Dedifferentiated amniotic fluid mesenchymal stem cell (primary cell): ENCODE data around the gene TRIP10.
"Not testable (repeated sequence)": the region's sequence is repeated elsewhere in the genome, so short reads cannot be mapped to it uniquely, and the experiment has no call there.

ENCODE experiments used
- DNase-seq: peaks from one replicate; pipeline ENCODE4 v3.0.0-alpha.2; 2016; ENCODE audit errors: extremely low spot score

TRIP10 gene

DNA sequence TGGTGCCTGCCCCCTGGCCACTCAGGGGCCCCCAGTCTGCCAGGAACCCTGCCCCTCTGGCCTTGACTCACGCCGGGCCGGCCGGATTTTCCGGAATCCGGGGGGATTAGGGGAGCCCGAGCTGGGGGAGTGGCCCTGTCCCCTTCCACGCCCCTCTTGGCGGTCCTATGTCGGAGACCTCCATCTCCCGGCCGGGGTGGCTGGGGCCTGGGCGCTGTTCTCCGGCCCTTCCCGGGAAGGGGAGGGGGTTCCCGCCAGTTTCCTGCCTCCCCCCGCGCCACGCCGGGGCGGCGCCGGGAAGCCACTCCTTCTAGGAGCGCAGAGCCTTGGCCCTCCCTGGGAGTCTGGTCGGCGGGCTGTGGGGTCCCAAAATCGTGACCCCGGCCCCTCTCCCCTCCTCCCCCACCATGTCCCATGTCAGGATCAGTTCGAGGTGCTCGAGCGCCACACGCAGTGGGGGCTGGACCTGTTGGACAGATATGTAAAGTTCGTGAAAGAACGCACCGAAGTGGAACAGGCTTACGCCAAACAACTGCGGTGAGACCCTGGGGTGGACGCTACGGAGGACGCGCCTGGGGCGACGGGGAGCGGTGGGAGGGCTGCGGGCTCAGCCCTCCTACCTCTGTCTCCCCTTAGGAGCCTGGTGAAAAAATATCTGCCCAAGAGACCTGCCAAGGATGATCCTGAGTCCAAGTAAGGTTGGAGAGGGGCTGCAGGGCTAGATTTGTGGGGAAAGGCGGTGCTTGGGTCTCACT is 1.3 kb downstream of the TRIP10 start:
- DNase-seq, result no peak

DNA sequence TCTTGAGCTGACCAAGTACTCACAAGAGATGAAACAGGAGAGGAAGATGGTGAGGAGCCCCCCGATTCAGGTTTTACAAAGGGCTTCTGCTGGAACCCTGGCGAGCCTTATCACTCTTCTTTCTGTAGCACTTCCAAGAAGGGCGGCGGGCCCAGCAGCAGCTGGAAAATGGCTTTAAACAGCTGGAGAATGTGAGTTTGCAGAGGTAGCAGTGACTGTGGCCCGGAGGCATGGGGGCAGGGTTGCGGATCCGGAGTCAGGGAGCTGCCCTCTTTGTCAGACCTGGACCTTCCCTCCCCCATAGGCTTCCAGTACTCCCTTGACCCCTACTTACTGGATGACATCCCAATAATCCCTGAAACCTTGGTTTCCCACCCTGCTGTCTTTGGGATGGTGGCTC is 3.6 kb downstream of the TRIP10 start:
- no peak for DNase-seq

DNA sequence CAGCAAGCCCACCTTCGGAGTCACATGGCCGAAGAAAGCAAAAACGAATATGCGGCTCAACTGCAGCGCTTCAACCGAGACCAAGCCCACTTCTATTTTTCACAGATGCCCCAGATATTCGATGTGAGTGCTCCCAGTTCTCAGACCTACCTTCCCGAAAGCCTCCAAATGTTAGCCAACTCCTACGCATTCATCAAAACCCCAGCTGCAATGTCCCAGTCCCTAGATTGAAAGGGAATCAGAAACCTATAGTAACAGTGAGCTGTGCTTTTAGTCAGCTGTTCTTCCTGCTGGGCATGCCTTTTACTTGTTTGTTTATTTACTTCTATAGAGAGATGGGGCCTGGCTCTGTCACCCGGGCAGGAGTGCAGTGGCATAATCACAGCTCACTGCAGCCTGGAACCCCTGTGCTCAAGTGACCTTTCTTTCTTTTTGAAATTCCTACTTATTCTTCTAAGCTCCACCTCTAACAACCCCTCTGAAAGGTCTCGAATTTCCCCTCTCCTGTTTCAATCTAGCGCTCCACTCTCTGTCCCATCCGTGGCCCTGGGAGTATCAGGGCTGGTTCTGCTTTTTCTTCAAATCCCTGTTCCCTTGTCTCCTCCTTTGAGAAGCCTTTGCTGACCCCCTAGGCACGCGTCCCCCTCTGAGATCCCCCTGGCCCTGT is 4.4 kb downstream of the TRIP10 start:
- no peak for DNase-seq

DNA sequence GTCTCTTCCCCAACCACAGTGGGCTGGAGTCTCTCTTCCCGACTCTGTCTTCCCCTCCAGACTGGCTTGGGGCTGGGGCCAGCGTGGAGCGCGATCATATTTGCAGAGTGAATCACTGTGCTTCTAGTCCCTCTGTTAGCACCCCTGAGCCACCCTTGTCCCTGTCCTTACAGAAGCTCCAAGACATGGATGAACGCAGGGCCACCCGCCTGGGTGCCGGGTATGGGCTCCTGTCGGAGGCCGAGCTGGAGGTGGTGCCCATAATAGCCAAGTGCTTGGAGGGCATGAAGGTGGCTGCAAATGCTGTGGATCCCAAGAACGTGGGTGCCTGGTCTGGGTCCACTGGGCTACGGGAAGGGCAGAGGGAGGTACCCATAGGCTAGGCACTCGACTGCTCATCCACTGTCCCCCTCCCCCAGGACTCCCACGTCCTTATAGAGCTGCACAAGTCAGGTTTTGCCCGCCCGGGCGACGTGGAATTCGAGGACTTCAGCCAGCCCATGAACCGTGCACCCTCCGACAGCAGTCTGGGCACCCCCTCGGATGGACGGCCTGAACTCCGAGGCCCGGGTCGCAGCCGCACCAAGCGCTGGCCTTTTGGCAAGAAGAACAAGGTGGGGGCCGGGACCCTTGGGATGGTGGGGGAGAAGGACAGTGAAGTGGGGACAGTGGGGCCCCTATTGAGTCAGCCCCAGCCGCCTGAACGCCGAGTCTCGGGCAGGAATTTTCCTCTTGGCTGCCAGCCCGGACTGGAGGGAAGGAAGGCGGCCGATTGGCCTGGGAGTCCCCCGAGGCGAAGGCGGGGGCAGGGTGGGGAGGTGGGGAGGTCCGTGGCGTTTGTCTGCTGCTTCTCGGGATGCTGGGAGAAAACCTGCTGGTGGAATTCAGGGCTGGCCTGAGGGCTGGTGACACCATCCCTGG is 5.2 kb downstream of the TRIP10 start:
- peak; percentile 85 for DNase-seq

DNA sequence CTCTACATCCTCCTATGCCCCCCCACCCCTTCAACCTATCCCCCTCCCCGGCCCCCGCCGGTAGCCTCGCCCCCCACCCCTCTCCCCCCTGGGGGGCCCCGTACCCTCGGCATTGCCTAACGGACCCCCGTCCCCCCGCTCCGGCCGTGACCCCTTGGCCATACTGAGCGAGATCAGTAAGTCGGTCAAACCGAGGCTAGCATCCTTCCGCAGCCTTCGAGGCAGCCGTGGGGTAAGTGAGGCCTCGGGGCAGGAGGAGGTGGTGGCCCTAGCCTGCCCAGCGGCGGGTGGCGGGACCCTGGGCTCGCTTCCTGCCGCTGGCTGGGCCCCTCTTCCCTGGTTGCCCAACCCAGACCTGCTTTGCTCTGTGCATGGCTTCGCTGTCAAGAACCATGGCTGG is 6.5 kb downstream of the TRIP10 start:
- DNase-seq, result no peak

DNA sequence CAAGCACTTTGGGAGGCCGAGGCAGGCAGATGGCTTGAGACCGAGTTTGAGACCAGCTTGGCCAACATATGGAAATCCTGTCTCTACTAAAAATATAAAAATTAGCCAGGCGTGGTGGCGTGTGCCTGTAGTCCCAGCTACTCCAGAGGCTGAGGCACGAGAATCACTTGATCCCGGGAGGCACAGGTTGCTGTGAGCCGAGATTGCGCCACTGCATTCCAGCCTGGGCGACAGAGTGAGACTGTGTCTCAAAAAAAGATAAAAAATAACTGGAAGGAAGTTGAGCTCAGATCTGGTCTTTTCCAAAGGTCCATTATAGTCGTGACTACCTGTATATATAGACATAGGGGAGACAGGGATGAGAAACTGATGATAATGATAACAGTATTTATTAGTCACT is 9.1 kb downstream of the TRIP10 start:
- DNase-seq, result not testable (repeated sequence)

DNA sequence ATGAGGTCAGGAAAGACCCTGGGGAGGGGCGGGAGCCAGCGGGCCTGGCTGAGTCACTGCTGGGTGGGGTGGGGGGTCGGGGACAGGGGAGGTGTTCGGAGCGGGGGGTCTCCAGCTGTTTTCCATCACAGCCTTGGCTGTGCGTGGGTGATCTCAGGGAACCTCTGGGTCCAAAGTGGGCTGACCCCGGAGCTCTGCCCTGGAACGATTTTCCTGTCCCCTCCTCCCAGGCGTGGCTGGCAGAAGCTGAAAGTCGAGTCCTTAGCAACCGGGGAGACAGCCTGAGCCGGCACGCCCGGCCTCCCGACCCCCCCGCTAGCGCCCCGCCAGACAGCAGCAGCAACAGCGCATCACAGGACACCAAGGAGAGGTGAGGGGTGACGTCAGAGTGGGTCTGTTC is 10.6 kb downstream of the TRIP10 start:
- no peak for DNase-seq

DNA sequence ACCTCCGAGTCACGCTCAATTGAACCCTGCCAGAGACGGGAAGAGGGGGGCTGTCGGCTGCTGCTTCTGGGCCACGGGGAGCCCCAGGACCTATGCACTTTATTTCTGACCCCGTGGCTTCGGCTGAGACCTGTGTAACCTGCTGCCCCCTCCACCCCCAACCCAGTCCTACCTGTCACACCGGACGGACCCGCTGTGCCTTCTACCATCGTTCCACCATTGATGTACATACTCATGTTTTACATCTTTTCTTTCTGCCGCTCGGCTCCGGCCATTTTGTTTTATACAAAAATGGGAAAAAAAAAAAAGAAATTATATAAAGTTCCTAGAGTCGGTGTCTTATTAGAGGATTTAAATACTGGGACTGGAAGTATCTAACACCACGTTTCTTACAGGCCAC is 11.7 kb downstream of the TRIP10 start:
- no peak for DNase-seq

DNA sequence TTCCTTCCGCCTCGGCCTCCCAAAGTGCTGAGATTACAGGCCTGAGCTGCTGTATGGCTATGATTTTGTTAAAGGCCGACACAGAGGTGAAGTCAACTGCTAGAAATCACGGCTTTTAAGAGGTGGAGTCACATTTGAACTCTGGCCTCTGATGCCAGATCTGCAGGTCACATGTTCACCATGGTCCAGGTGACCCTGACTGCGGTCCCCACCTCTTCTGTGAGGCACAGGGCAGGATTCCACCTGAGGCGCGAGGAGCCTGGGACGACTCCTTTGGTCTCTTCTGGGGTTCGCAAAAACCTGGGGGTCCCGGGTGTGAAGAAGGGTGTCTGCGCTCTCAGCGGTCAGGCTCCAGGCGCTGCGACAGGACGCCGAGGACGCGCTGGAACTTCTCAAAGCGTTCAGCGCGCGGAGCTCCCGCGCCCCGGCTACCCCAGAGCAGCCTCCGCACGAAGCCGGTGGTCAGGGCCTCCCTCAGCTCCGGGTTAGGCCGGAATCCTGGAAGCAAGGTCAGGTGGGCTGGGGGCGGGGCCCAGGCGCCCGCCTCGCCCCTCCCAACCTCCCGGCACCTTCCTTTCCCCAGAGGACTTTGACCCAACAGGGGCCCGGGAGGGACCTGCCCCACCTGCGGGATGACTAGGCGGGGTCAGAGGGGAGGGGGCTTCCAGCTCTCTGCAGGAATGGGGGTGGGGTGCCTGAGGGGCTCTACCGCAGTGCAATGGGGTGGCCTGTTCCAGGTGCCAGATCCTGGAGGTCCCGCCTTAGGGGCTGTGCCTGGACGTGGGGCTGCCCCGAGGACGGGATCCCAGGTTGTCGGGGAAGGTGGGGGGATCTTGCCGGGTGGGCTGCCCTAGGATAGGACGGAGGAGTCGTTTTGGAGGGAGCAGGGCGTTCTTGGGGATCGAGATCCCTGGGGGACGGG is 13.0 kb downstream of the TRIP10 start:
- no peak for DNase-seq

DNA sequence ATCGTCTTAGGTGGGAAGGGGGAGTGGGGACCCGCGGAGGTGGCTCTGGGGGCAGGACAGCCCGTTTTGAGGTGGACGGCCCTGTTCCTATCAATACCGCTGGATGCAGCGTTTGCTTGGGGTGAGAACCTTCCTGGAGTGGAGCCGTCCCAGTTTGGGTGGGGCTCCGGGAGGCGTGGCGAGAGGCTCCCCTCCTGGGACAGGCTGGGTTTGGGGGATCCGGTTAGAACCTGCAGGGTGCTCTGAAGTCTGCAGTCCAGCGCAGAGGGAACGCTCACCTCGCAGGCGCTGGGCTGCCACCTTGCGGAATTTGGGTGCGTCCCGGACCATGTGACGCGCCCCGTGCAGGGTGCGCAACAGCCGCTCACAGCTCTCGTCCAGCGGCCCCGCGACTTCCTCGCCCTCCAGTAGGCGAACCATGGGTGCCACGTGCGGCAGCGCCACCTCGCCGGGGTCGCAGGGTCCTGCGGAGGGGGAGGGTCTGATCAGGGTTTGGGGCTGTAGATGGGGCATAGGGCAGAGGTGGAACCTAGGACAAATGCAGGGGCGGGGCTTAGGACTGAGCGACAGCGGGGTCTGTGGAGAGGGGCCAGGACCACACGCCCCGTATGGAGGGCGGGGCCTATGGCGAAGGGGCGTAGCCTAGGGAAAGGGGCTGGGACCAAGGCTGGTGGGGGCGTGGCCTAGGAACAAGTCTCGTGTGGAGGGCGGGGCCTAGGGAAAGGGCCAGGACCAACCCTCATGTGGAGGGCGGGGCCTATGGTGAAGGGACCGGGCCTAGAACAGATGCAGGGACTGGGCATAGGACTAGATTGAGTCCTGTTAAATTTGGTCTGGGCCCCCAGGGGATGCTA is 13.9 kb downstream of the TRIP10 start:
- no peak for DNase-seq

DNA sequence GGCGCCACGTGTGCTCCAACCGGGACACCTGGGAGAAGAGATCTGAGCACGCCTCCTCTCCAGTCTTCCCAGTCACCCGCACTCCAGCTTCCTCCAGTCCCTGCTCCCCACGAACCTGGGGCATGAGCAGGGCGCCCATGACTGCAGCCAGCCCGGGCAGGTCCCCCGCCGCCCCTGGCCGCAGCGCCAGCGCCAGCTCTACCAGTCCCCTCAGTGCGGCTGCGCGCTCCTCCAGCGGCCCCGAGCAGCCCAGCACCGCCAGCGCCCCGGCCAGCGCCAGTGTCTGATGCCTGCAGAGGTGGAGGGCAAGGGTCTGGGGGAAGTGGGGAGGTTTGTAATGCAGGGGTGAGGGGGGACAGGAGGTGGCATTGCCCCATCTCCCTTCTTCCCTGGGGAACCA is 14.7 kb downstream of the TRIP10 start:
- no peak for DNase-seq

DNA sequence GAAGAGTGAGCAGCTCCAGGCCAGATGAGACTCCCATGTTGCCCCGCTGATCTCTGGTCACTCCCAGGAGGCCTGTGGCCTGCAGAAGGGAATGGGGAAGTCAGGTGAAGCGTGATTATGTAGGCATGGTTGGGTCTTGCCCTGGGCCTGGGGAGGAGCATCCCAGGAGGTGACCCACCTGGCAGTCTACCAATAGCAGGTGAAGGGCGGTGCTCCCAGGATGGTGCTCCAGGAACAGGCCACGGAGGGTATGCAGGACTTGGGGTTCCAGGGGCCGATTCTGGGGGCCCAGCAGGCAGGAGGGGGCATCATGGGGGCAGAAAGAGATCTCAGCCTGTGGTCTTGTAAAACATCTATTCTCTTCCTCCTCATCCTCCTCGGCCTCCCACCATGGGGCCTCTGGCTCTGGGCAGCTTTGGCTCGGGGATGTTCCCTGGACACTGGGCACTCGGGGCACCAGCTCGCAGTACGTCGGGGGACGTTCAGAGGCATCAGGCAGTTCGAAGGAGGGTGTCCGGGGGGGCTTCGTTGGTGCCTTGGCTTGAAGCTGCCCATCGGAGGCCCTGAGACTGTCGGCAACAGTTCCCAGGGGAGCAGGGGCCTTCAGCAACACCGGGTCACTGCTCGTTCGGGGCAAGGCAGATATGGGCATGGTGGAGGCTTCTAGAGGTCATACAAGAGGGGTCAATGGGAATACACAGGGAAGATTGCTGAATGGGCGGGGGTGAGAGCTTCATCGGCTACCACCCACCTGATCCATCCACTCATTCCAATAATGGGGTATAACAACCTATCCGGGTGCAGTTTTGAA is 15.4 kb downstream of the TRIP10 start:
- DNase-seq, result no peak

DNA sequence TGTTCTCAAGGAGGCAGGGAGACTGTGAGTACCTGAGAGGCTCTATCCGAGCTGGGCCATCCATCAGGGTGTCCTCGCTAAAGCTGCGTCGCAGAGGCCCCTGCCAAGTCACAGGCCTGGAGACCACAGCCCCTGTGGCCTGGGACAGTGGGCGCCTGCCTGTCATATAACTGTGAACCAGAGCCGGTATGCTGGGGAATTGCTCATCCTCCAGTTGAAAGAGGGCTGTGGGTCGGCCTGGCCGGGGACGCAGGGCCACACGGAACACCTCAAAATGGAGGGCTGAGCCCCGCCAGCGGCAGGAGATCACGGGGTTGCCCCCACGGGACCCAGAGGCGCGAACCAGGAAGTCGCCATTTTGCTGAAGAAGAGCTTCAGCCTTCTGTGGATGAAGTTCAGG is 21.1 kb downstream of the TRIP10 start:
- no peak for DNase-seq

DNA sequence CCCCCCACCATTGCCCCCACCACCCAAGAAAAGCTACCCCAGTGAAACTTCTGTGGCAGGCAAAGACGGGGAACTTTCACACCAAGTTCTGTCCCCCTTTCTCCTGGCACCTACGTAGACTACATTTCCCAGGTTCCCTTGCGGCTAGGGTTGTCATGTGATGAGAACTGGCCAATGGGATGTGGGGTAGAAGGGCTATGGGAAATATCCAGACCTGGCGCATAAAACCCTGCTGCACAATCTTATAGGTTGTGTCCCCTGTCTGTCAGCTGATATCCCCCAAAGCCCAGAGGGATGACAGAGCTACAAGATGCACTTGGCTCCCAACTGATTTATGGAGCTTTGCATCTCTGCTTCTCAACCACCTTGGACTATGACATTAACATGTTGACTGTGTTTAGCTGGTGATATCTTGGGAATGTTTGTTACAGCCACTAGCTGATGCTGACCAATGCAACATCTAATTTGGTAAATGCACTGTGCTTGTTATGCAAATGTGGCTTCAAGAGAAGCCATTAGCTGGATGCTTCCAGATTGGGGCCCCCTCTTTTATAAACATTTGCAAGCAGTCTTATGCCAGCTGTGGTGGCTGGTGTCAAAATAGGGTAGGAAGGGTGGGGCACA is 21.7 kb downstream of the TRIP10 start:
- no peak for DNase-seq

DNA sequence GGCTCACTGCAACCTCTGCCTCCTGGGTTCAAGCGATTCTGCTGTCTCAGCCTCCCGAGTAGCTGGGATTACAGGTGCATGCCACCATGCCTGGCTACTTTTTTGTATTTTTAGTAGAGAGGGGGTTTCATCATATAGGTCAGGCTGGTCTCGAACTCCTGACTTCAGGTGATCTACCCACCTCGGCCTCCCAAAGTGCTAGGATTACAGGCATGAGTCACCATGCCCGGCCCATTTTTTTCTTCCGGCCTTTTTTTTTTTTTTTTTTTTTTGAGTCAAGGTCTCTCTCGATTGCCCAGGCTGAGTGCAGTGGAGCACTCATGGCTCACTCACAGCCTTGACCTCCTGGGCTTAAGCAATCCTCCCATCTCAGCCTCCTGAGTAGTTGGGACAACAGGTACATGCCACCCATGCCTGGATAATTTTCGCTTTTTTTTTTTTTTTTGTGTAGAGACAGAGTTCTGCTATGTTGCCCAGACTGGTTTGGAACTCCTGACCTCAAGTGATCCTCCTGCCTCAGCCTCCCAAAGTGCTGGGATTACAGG is 22.8 kb downstream of the TRIP10 start:
- not testable (repeated sequence) for DNase-seq

DNA sequence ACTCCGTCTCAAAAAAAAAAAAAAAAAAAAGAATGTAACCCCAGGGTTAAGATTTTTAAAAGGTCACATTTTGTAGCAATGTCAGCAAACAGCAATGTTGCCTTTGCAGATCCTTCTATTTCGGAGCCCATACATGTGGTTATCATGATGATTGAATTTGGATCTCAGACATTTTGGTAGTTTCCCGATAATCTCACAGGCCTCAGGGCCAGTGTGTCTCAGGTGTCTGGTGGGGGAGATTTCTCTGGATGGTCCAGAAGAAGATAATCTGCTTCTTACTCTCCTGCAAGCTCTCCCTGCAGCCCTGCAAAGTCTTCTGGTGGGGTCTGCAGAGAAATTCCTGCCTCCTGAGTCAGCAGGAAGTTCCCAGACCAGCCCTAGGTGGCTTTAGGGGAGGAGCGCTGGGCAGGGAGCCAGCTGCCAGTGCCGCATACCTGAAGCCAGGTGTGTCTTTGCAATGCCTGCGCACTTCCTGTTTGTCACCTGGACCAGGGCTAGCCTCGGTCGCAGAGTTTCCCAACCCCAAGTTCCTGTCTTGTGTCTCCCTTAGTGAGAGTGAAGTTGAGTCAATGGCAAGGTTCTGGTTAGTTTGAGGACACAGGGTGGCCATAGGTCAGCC is 26.4 kb downstream of the TRIP10 start:
- DNase-seq, result no peak

DNA sequence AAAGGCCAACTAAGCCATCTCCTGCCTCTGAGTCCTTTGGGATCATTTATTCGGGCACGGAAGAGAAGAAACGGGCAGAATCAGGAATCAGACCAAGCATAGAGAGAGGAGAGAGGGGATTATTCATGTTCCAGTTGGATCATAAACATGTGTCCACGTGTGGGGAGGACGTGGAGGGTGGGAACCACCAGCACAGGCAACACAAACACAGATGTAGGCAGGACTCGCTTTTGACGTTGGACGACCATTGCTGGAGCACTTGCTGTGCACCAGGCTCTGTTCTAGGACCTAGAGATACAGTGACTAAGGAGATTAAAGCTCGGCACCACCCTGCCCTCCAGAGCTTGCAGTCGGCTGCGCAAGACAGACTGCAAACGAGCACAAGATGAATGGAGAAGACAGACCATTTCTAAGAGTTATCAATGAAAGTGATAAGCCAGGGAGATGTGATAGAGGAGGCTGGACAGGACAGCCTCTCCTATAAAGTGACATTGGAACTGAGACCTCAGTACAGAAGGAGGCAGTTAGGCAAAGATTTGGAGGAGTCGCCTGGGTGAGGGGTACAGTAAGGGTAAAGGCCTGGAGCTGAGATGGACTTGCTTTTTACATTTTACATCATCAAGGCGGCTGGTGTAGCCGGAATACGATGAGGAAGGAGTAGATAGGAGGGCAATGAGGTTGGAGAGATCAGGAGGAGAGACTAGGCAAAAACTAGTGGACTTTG is 27.0 kb downstream of the TRIP10 start:
- no peak for DNase-seq

DNA sequence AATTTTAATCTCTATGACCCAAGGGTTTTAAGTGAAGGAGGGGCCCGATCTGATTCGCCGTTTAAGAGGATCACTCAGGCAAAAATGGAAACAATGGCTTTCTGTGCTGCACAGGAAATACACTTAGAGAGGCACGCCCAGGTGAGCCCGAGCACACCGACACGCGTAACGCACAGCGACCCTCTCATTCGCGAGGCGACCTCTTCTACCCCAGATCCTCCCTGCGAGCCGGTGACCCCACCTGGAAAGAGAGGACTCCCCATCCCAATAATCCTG is 27.5 kb downstream of the TRIP10 start:
- no peak for DNase-seq
